H1 (cell line): ENCODE data around the gene GATB. TPM values are rescaled to one million over a fixed set of nuclear protein-coding genes. Genes with fewer than 3 reads are reported as not detected.

Experiments
- CHD2 ChIP-seq: IDR thresholded peaks from 2 replicates; pipeline ENCODE4 v1.6.1; 2012; ENCODE audit warnings: low read length, improper control_type of control experiment
- RFX5 ChIP-seq: IDR thresholded peaks from 2 replicates; pipeline ENCODE4 v1.6.1; 2011; ENCODE audit warnings: low read depth, low read length, improper control_type of control experiment, borderline replicate concordance
- RNF2 ChIP-seq: fragments of 200-900, 300-1000 bp; sonication (generic); IDR thresholded peaks from 2 replicates; pipeline ENCODE4 v1.7.1; 2016; ENCODE audit warnings: borderline replicate concordance, low read depth, mild to moderate bottlenecking, antibody characterized with exemption, low read length; ENCODE audit not compliant: poor library complexity, severe bottlenecking; ENCODE audit errors: missing control alignments
- SP1 ChIP-seq: IDR thresholded peaks from 2 replicates; pipeline ENCODE4 v1.6.1; 2011; ENCODE audit warnings: low read depth, low read length
- YY1 ChIP-seq: IDR thresholded peaks from 2 replicates; pipeline ENCODE4 v1.6.1; 2011; ENCODE audit warnings: low read depth, mild to moderate bottlenecking, low read length
- polyA plus RNA-seq, 7 experiments: library from polyadenylated mRNA; depleted of rRNA in 3 of 7; stranded (reverse) in 5 of 7; unstranded in 2 of 7; fragments of >200 nt in 5 of 7; fragments of 200-250 nt in 2 of 7; gene quantifications; 1 replicate in 5 of 7; 2 replicates in 1 of 7; 4 replicates in 1 of 7; pipeline versions ENCODE4 v1.2.1 to v1.2.3, GENCODE V29; 2011 to 2013; ENCODE audit warnings: missing spikeins in 2 of 7, mixed read lengths in 2 of 7
- total RNA-seq: library from RNA; stranded (reverse); fragmentation: NEBNext Ultra II Directional; extraction: Animal tissue kit (Norgen Biotek cat#: 25700); gene quantifications from 2 replicates; pipeline ENCODE4 v1.2.1, GENCODE V29; 2021
- TF ChIP-seq, protein P1 (sequence below): fragments of 300-600 bp; sonication (generic); IDR thresholded peaks from 2 replicates; pipeline ENCODE4 v1.7.1; 2012; ENCODE audit warnings: low read length, moderate library complexity, mild to moderate bottlenecking, inconsistent platforms; ENCODE audit not compliant: insufficient replicate concordance
- TF ChIP-seq, protein P2 (sequence below): IDR thresholded peaks from 2 replicates; pipeline ENCODE4 v1.6.1; 2011; ENCODE audit warnings: low read length, improper control_type of control experiment
- TF ChIP-seq, protein P3 (sequence below): IDR thresholded peaks from 2 replicates; pipeline ENCODE4 v1.6.1; 2012; ENCODE audit warnings: inconsistent platforms

The GATB gene
- total and polyA plus RNA-seq, 2 of the 8 experiments (the other 6 are each of a cell fraction or from before 2014, with no cell fraction given): 15.3 to 18.0 TPM

DNA sequence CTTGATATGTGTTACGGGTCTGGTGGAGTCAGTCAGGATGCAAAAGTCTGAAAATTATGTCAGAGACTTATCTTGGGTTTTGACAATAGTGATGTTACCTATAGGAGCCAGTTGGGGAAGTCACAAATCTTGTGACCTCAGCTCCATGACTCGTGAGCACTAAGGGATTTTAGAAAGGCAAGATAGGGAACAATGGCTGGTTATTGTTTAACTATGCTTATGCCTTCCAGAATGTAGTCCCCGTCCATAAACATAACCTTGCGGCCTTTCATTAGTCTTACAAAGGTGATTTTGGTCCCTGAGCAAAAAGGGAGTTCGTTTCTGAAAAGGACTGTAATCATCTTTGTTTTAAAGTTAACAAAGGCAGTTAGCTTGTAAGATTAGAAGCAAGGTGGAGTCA lies 23.9 kb upstream of the GATB start (continued):
- TF ChIP-seq, protein P1, sequence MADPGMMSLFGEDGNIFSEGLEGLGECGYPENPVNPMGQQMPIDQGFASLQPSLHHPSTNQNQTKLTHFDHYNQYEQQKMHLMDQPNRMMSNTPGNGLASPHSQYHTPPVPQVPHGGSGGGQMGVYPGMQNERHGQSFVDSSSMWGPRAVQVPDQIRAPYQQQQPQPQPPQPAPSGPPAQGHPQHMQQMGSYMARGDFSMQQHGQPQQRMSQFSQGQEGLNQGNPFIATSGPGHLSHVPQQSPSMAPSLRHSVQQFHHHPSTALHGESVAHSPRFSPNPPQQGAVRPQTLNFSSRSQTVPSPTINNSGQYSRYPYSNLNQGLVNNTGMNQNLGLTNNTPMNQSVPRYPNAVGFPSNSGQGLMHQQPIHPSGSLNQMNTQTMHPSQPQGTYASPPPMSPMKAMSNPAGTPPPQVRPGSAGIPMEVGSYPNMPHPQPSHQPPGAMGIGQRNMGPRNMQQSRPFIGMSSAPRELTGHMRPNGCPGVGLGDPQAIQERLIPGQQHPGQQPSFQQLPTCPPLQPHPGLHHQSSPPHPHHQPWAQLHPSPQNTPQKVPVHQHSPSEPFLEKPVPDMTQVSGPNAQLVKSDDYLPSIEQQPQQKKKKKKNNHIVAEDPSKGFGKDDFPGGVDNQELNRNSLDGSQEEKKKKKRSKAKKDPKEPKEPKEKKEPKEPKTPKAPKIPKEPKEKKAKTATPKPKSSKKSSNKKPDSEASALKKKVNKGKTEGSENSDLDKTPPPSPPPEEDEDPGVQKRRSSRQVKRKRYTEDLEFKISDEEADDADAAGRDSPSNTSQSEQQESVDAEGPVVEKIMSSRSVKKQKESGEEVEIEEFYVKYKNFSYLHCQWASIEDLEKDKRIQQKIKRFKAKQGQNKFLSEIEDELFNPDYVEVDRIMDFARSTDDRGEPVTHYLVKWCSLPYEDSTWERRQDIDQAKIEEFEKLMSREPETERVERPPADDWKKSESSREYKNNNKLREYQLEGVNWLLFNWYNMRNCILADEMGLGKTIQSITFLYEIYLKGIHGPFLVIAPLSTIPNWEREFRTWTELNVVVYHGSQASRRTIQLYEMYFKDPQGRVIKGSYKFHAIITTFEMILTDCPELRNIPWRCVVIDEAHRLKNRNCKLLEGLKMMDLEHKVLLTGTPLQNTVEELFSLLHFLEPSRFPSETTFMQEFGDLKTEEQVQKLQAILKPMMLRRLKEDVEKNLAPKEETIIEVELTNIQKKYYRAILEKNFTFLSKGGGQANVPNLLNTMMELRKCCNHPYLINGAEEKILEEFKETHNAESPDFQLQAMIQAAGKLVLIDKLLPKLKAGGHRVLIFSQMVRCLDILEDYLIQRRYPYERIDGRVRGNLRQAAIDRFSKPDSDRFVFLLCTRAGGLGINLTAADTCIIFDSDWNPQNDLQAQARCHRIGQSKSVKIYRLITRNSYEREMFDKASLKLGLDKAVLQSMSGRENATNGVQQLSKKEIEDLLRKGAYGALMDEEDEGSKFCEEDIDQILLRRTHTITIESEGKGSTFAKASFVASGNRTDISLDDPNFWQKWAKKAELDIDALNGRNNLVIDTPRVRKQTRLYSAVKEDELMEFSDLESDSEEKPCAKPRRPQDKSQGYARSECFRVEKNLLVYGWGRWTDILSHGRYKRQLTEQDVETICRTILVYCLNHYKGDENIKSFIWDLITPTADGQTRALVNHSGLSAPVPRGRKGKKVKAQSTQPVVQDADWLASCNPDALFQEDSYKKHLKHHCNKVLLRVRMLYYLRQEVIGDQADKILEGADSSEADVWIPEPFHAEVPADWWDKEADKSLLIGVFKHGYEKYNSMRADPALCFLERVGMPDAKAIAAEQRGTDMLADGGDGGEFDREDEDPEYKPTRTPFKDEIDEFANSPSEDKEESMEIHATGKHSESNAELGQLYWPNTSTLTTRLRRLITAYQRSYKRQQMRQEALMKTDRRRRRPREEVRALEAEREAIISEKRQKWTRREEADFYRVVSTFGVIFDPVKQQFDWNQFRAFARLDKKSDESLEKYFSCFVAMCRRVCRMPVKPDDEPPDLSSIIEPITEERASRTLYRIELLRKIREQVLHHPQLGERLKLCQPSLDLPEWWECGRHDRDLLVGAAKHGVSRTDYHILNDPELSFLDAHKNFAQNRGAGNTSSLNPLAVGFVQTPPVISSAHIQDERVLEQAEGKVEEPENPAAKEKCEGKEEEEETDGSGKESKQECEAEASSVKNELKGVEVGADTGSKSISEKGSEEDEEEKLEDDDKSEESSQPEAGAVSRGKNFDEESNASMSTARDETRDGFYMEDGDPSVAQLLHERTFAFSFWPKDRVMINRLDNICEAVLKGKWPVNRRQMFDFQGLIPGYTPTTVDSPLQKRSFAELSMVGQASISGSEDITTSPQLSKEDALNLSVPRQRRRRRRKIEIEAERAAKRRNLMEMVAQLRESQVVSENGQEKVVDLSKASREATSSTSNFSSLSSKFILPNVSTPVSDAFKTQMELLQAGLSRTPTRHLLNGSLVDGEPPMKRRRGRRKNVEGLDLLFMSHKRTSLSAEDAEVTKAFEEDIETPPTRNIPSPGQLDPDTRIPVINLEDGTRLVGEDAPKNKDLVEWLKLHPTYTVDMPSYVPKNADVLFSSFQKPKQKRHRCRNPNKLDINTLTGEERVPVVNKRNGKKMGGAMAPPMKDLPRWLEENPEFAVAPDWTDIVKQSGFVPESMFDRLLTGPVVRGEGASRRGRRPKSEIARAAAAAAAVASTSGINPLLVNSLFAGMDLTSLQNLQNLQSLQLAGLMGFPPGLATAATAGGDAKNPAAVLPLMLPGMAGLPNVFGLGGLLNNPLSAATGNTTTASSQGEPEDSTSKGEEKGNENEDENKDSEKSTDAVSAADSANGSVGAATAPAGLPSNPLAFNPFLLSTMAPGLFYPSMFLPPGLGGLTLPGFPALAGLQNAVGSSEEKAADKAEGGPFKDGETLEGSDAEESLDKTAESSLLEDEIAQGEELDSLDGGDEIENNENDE: no peak
- TF ChIP-seq RNF2: no peak
- no peak for TF ChIP-seq YY1
- TF ChIP-seq, protein P2, sequence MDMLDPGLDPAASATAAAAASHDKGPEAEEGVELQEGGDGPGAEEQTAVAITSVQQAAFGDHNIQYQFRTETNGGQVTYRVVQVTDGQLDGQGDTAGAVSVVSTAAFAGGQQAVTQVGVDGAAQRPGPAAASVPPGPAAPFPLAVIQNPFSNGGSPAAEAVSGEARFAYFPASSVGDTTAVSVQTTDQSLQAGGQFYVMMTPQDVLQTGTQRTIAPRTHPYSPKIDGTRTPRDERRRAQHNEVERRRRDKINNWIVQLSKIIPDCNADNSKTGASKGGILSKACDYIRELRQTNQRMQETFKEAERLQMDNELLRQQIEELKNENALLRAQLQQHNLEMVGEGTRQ: no peak
- TF ChIP-seq, protein P3, sequence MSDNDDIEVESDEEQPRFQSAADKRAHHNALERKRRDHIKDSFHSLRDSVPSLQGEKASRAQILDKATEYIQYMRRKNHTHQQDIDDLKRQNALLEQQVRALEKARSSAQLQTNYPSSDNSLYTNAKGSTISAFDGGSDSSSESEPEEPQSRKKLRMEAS: no peak
- no peak for TF ChIP-seq CHD2
- no peak for TF ChIP-seq SP1
- TF ChIP-seq RFX5: no peak
